Breast epithelium (tissue), 3 donors: ENCODE data around the gene FNDC11.

ENCODE experiments used
- POLR2A ChIP-seq: fragments of 450-650 bp; IDR thresholded peaks from one replicate; pipeline ENCODE4 v1.6.1; 2016; ENCODE audit warnings: antibody characterized with exemption, mild to moderate bottlenecking, moderate library complexity
- POLR2AphosphoS5 ChIP-seq, 3 donors: sonication (generic); formaldehyde crosslinking; IDR thresholded peaks; one replicate each; pipeline ENCODE4 v1.6.1; 2017; ENCODE audit warnings: antibody characterized with exemption in 3 of 3
- TF ChIP-seq, protein P1 (sequence below), 3 donors: fragments of 450-650 bp; IDR thresholded peaks; one replicate each; pipeline ENCODE4 v1.5.1; 2016 to 2017; ENCODE audit warnings: antibody characterized with exemption in 3 of 3, mild to moderate bottlenecking in 3 of 3, moderate library complexity in 3 of 3

DNA sequence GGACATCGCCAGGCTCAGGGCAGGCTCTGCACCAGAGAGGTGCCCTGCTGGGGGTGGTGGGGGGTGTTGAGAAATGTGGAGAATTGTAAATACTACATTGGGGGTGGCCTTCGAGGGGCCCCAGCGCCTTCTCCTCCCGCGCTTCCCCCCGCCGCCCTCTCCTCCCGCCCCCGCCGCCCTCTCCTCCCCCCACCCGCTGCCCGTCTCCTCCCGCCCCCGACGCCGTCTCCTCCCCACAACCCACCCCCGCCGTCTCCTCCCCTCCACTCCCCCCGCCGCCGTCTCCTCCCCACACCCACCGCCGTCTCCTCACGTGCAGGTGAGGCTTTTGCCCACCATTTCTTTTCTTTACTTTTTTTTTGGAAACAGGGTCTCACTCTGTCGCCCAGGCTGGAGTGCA, 4.9 kb upstream of the FNDC11 start:
- TF ChIP-seq, protein P1, sequence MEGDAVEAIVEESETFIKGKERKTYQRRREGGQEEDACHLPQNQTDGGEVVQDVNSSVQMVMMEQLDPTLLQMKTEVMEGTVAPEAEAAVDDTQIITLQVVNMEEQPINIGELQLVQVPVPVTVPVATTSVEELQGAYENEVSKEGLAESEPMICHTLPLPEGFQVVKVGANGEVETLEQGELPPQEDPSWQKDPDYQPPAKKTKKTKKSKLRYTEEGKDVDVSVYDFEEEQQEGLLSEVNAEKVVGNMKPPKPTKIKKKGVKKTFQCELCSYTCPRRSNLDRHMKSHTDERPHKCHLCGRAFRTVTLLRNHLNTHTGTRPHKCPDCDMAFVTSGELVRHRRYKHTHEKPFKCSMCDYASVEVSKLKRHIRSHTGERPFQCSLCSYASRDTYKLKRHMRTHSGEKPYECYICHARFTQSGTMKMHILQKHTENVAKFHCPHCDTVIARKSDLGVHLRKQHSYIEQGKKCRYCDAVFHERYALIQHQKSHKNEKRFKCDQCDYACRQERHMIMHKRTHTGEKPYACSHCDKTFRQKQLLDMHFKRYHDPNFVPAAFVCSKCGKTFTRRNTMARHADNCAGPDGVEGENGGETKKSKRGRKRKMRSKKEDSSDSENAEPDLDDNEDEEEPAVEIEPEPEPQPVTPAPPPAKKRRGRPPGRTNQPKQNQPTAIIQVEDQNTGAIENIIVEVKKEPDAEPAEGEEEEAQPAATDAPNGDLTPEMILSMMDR (IDR thresholded peaks at IDR 0.05), result no peak
- no peak for TF ChIP-seq POLR2AphosphoS5 (IDR thresholded peaks at IDR 0.05)
- no peak for TF ChIP-seq POLR2A
